ENCODE results near the gene RTP4. TPM values are rescaled to one million over a fixed set of nuclear protein-coding genes. Genes with fewer than 3 reads are reported as not detected.

RTP4 gene
- total RNA-seq, 1 experiment from 2014 or later, result 2.5 TPM

- no peak for DNase-seq (ENCODE audit: low read depth, low spot score)
- CTCF ChIA-PET, result no interaction called here
- Histone ChIP-seq H3K4me1 (ENCODE audit: control insufficient read depth, insufficient read depth, low read length) (no peaks in the 10 kb centered on the region), H3K27ac (ENCODE audit: low read length) (no peak overlapping the region), H3K36me3 (ENCODE audit: control insufficient read depth, insufficient read depth, low read length) (no peaks in the 10 kb centered on the region), H3K9me3 (ENCODE audit: control insufficient read depth, insufficient read depth, low read depth, low read length) (no peaks in the 10 kb centered on the region), H3K4me3 (ENCODE audit: low read depth in 2 of 2, low read length in 2 of 2) (no peak overlapping the region), H3K27me3 (ENCODE audit: control insufficient read depth, insufficient read depth, low read length) (no peaks in the 10 kb centered on the region)
- 0 out of 2 replicates have a peak, but pooled peaks have one; percentile 53 for ATAC-seq
- in situ Hi-C loops (cut with HindIII; ENCODE audit: low pct_unique_long_range_greater_than_20kb, low sequenced_read_pairs) (no loop called here), intact Hi-C loops (cut with micrococcal nuclease; ENCODE audit: unreplicated experiment) (no loop called here)
- no peak for TF ChIP-seq SIN3A (IDR thresholded peaks at IDR 0.05; ENCODE audit: borderline replicate concordance, insufficient read depth, low read depth, low read length)
- TF ChIP-seq REST (IDR thresholded peaks at IDR 0.05; ENCODE audit: insufficient read depth in 1 of 2, low read depth in 2 of 2, low read length in 1 of 2), result no peak
- TF ChIP-seq CTCF (IDR thresholded peaks at IDR 0.05), result no peak
- TF ChIP-seq POLR2AphosphoS5 (IDR thresholded peaks at IDR 0.05; ENCODE audit: low read depth, low read length), result no peak
- TF ChIP-seq TCF7L2 (IDR thresholded peaks at IDR 0.05; ENCODE audit: low read depth, low read length), result no peak
- POLR2A ChIA-PET, result no interaction called here
- no TSS peak for BruUV-seq (replicated peaks)
These were observed 25.9 kb upstream of the RTP4 start for GRCh38 chr3:187342255-187342654.

- Histone ChIP-seq H3K27me3 (ENCODE audit: control insufficient read depth, insufficient read depth, low read length) (no peaks in the 10 kb centered on the region), H3K4me1 (ENCODE audit: control insufficient read depth, insufficient read depth, low read length) (no peaks in the 10 kb centered on the region), H3K27ac (ENCODE audit: low read length) (no peak overlapping the region), H3K9me3 (ENCODE audit: control insufficient read depth, insufficient read depth, low read depth, low read length) (no peaks in the 10 kb centered on the region), H3K36me3 (ENCODE audit: control insufficient read depth, insufficient read depth, low read length) (no peaks in the 10 kb centered on the region), H3K4me3 (ENCODE audit: low read depth in 2 of 2, low read length in 2 of 2) (no peak overlapping the region)
- ChIA-PET POLR2A (no interaction called here), CTCF (no interaction called here)
- intact Hi-C loops (cut with micrococcal nuclease; ENCODE audit: unreplicated experiment) (no loop called here), in situ Hi-C loops (cut with HindIII; ENCODE audit: low pct_unique_long_range_greater_than_20kb, low sequenced_read_pairs) (no loop called here)
- no peak for DNase-seq (ENCODE audit: low read depth, low spot score)
- TF ChIP-seq TCF7L2 (IDR thresholded peaks at IDR 0.05; ENCODE audit: low read depth, low read length) (no peak), REST (IDR thresholded peaks at IDR 0.05; ENCODE audit: insufficient read depth in 1 of 2, low read depth in 2 of 2, low read length in 1 of 2) (no peak), CTCF (IDR thresholded peaks at IDR 0.05) (no peak), POLR2AphosphoS5 (IDR thresholded peaks at IDR 0.05; ENCODE audit: low read depth, low read length) (no peak), SIN3A (IDR thresholded peaks at IDR 0.05; ENCODE audit: borderline replicate concordance, insufficient read depth, low read depth, low read length) (no peak)
- ATAC-seq, result no peak
- no TSS peak for BruUV-seq (replicated peaks)
These were observed 24.5 kb upstream of the RTP4 start for GRCh38 chr3:187343670-187344069.
